B cell (primary cell): ENCODE measurements around the gene AGPAT3. TPM values are rescaled to one million over a fixed set of nuclear protein-coding genes. Genes with fewer than 3 reads are reported as not detected.

ENCODE experiments used
- ATAC-seq: fragments of 200-7000 bp; cut with Tn5 transposase; one replicate; pipeline ENCODE4 v1.10.0; 2021; ENCODE audit warnings: low read depth, mild to moderate bottlenecking, moderate number of reproducible peaks, moderate library complexity
- CTCF ChIA-PET: fragments of 350-600 bp; sonication (Branson Sonifier 250); formaldehyde crosslinking; loops from one replicate; lab custom pipeline; 2021; ENCODE audit warnings: antibody characterized with exemption, inconsistent platforms; lab: Charles Lee
- POLR2A ChIA-PET: fragments of 350-600 bp; sonication (Branson Sonifier 250); formaldehyde crosslinking; loops from one replicate; lab custom pipeline; 2021; ENCODE audit warnings: antibody characterized with exemption; lab: Charles Lee
- DNase-seq: peaks from one replicate; pipeline ENCODE4 v3.0.0; 2013
- H2AFZ ChIP-seq: 2 replicates; pipeline ENCODE4 v1.6.1; 2012; ENCODE audit warnings: mild to moderate bottlenecking, low read depth, low read length; ENCODE audit not compliant: insufficient read depth, poor library complexity, severe bottlenecking
- H3K27ac ChIP-seq, 2 donors: 1 replicate in 1 of 2; 2 replicates in 1 of 2; pipeline ENCODE4 v1.5.1; 2012 to 2013; ENCODE audit warnings: low read length in 2 of 2, mild to moderate bottlenecking in 2 of 2, moderate library complexity in 1 of 2
- H3K27me3 ChIP-seq, 4 experiments: fragments of 200-600 bp in 1 of 4; sonication (generic) in 1 of 4; replicated peaks in 1 of 4; 1 replicate in 2 of 4; 2 replicates in 2 of 4; pipeline versions ENCODE4 v1.6.1 to v1.7.0; 2013 to 2016; ENCODE audit warnings: low read length in 3 of 4, mild to moderate bottlenecking in 2 of 4, mixed read lengths in 1 of 4, moderate library complexity in 1 of 4; ENCODE audit not compliant: insufficient read depth in 4 of 4, control insufficient read depth in 3 of 4; ENCODE audit errors: control extremely low read depth in 1 of 4
- H3K36me3 ChIP-seq, 2 experiments: replicated peaks in 1 of 2; 1 replicate in 1 of 2; 2 replicates in 1 of 2; pipeline versions ENCODE4 v1.6.1 to v1.7.1; 2013; ENCODE audit warnings: low read length in 1 of 2; ENCODE audit not compliant: insufficient read depth in 2 of 2, control insufficient read depth in 1 of 2; ENCODE audit errors: control extremely low read depth in 1 of 2, extremely low read depth in 1 of 2
- H3K4me1 ChIP-seq, 2 donors: fragments of 200-600 bp in 1 of 2; sonication (generic) in 1 of 2; 1 replicate in 1 of 2; 2 replicates in 1 of 2; pipeline versions ENCODE4 v1.5.1 to v1.6.1; 2013 to 2017; ENCODE audit warnings: low read length in 2 of 2; ENCODE audit not compliant: control insufficient read depth in 2 of 2, insufficient read depth in 2 of 2
- H3K4me2 ChIP-seq: replicated peaks from 2 replicates; pipeline ENCODE3; 2012; ENCODE audit warnings: mild to moderate bottlenecking, low read depth, low read length; ENCODE audit not compliant: poor library complexity, severe bottlenecking
- H3K4me3 ChIP-seq, 5 experiments: fragments of 200-600 bp in 1 of 5; sonication (generic) in 1 of 5; 1 replicate in 3 of 5; 2 replicates in 2 of 5; pipeline versions ENCODE4 v1.5.1 to v1.7.0; 2011 to 2016; ENCODE audit warnings: low read length in 4 of 5, mild to moderate bottlenecking in 4 of 5, low read depth in 2 of 5, control low read depth in 1 of 5, moderate library complexity in 1 of 5; ENCODE audit not compliant: insufficient read depth in 1 of 5; ENCODE audit errors: control extremely low read depth in 1 of 5, extremely low read depth in 1 of 5
- H3K79me2 ChIP-seq: fragments of 200-600 bp; sonication (generic); one replicate; pipeline ENCODE4 v1.6.0; 2016; ENCODE audit warnings: low read length; ENCODE audit not compliant: control insufficient read depth, insufficient read depth
- H3K9ac ChIP-seq: fragments of 200-600 bp; sonication (generic); 2 replicates; pipeline ENCODE4 v1.6.1; 2017; ENCODE audit warnings: mild to moderate bottlenecking, low read length, moderate library complexity
- H3K9me3 ChIP-seq, 3 donors: one replicate each; pipeline versions ENCODE4 v1.6.1 to v1.7.1; 2013; ENCODE audit warnings: low read length in 2 of 3; ENCODE audit not compliant: control insufficient read depth in 2 of 3, insufficient read depth in 1 of 3; ENCODE audit errors: control extremely low read depth in 1 of 3
- H4K20me1 ChIP-seq: 2 replicates; pipeline ENCODE4 v1.6.0; 2012; ENCODE audit warnings: mild to moderate bottlenecking, low read length; ENCODE audit not compliant: insufficient read depth, control insufficient read depth, poor library complexity, severe bottlenecking
- H3K27ac Mint-ChIP-seq: one replicate; pipeline ENCODE4 v1.8.0; 2021; ENCODE audit warnings: mixed read lengths
- H3K27me3 Mint-ChIP-seq: one replicate; pipeline ENCODE4 v1.8.0; 2021; ENCODE audit warnings: mixed read lengths
- H3K4me1 Mint-ChIP-seq: one replicate; pipeline ENCODE4 v1.8.0; 2021; ENCODE audit warnings: mixed read lengths
- H3K4me3 Mint-ChIP-seq: one replicate; pipeline ENCODE4 v1.8.0; 2021; ENCODE audit warnings: mixed read lengths
- H3K9me3 Mint-ChIP-seq: one replicate; pipeline ENCODE4 v1.8.0; 2022; ENCODE audit warnings: mixed read lengths; ENCODE audit not compliant: insufficient read depth
- CTCF ChIP-seq: fragments of 200-600 bp; IDR thresholded peaks from one replicate; pipeline ENCODE4 v1.8.0; 2022; ENCODE audit warnings: antibody characterized with exemption, mild to moderate bottlenecking
- EZH2 ChIP-seq: IDR thresholded peaks from 2 replicates; pipeline ENCODE4 v1.6.1; 2012; ENCODE audit warnings: borderline replicate concordance, low read depth, mild to moderate bottlenecking, moderate library complexity, low read length; ENCODE audit not compliant: insufficient read depth, poor library complexity, severe bottlenecking
- WGBS: methylation state at CpG from one replicate; pipeline ENCODE4 v1.1.5; 2013; ENCODE audit warnings: missing lambda C conversion rate; ENCODE audit not compliant: insufficient coverage; 5-methylcytosine and 5-hydroxymethylcytosine counted together
- intact Hi-C: fragments of 100-400 bp; cut with micrococcal nuclease; formaldehyde crosslinking; loops from one replicate; pipeline ENCODE4 v1.10.0; 2022
- polyA plus RNA-seq: library from polyadenylated mRNA; depleted of rRNA; stranded (reverse); fragments of >200 nt; gene quantifications from 2 replicates; pipeline ENCODE4 v1.2.3, GENCODE V29; 2012
- total RNA-seq, 2 donors: library from RNA; stranded (reverse); fragments of 120-200 nt in 1 of 2; gene quantifications; 1 replicate in 1 of 2; 2 replicates in 1 of 2; pipeline versions ENCODE4 v1.2.3 to v1.2.4, GENCODE V29; 2013 to 2022

AGPAT3 gene
- total and polyA plus RNA-seq, 2 donors (not counting 1 experiment from before 2014, with no cell fraction given): 14.3 to 49.3 TPM

GRCh38 chr21:43907751-43908150, 42.7 kb downstream of the AGPAT3 start:
- Mint-ChIP-seq H3K4me1 (peaks cover 18% of the 10 kb centered on the region), H3K9me3 (no peaks in the 10 kb centered on the region), H3K27ac (no peak overlapping the region), H3K27me3 (no peaks in the 10 kb centered on the region), H3K4me3 (no peak overlapping the region)
- Histone ChIP-seq H3K27me3 (no peaks in the 10 kb centered on the region), H3K4me2 (no peak overlapping the region), H3K4me3 (no peak overlapping the region), H3K79me2 (peaks cover 59% of the 10 kb centered on the region), H3K9ac (no peak overlapping the region), H3K9me3 (peaks cover 0 to 15% (median 3%) of the 10 kb centered on the region in 3 donors), H4K20me1 (peaks cover 41% of the 10 kb centered on the region), H3K4me1 (no peaks in the 10 kb centered on the region), H2AFZ (no peak overlapping the region), H3K36me3 (peaks cover 0 to 3% of the 10 kb centered on the region in 2 experiments), H3K27ac (no peak overlapping the region)
- intact Hi-C loops: no loop called here
- DNase-seq: no peak
- ATAC-seq: no peak
- ChIA-PET POLR2A (no interaction called here), CTCF (no interaction called here)
- no peak for TF ChIP-seq EZH2
- 94% methylated on average over 22 of the region's 22 CpGs for whole genome bisulfite sequencing

- H3K27ac ChIP-seq: no peak overlapping the region
- peaks cover 0 to 3% of the 10 kb centered on the region in 2 experiments for H3K36me3 ChIP-seq
- 97% methylated on average over 8 of the region's 8 CpGs for WGBS
- H3K79me2 ChIP-seq: peaks cover 57% of the 10 kb centered on the region
- no peak for TF ChIP-seq EZH2
- TF ChIP-seq CTCF: no peak
- ATAC-seq (no peak), DNase-seq (no peak)
- no peaks in the 10 kb centered on the region for H3K4me1 ChIP-seq
- no peak overlapping the region for H3K27ac Mint-ChIP-seq
- H3K4me1 Mint-ChIP-seq: peaks cover 18% of the 10 kb centered on the region
- no peak overlapping the region for H3K4me3 ChIP-seq
- intact Hi-C loops: no loop called here
- no peaks in the 10 kb centered on the region for H3K27me3 ChIP-seq
- ChIA-PET POLR2A (no interaction called here), CTCF (no interaction called here)
- no peak overlapping the region for H3K4me3 Mint-ChIP-seq
- peaks cover 0 to 17% (median 6%) of the 10 kb centered on the region in 3 donors for H3K9me3 ChIP-seq
- H3K9me3 Mint-ChIP-seq: no peaks in the 10 kb centered on the region
- H3K4me2 ChIP-seq: no peak overlapping the region
- no peak overlapping the region for H3K9ac ChIP-seq
- H3K27me3 Mint-ChIP-seq: no peaks in the 10 kb centered on the region
- no peak overlapping the region for H2AFZ ChIP-seq
- peaks cover 37% of the 10 kb centered on the region for H4K20me1 ChIP-seq
These were observed 43.1 kb downstream of the AGPAT3 start for GRCh38 chr21:43908167-43908566.
